ENCODE measurements around the gene KRTAP4-5.

DNA sequence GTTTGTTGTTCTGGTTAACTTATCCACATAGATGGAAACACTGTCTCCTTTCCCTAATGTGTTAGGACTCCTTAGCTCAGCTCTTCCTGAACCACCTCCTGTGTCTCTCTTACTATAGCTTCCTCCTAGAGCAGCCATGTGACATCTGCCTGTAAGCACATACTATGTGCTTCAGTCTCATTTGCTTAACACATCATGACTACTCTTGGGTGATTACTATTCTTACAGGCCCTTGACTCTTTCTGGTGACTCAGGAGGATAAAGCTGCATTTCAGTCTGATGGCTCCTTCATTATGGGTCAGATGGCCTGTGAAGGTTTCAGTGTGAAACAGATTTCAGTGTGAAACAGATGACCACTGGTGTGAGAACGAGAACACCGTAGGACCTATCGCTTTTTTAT, 28.7 kb upstream of the KRTAP4-5 start:
- no peak for TF ChIP-seq CTCF (IDR thresholded peaks at IDR 0.05)
- TF ChIP-seq POLR2A (IDR thresholded peaks at IDR 0.05), result no peak
- TF ChIP-seq EP300 (IDR thresholded peaks at IDR 0.05), result no peak
